H1 (cell line): ENCODE data around the gene GNB1. TPM values are rescaled to one million over a fixed set of nuclear protein-coding genes. Genes with fewer than 3 reads are reported as not detected.

Source experiments
- CTCF ChIA-PET: fragments of 300-600 bp; sonication (Branson Sonifier 250); formaldehyde crosslinking; loops from one replicate; lab custom pipeline; 2021; ENCODE audit not compliant: partially characterized antibody; lab: Charles Lee
- POLR2A ChIA-PET: fragments of 300-600 bp; sonication (Branson Sonifier 250); formaldehyde crosslinking; loops from one replicate; lab custom pipeline; 2021; ENCODE audit warnings: inconsistent platforms; ENCODE audit not compliant: partially characterized antibody; lab: Charles Lee
- DNase-seq, 2 experiments: peaks; one replicate each; pipeline versions ENCODE4 v3.0.0 to v3.0.0-alpha.2; 2010 to 2022; ENCODE audit warnings: low spot score in 2 of 2, low read depth in 1 of 2, mixed read lengths in 1 of 2
- FAIRE-seq: peaks from 2 replicates; lab custom pipeline; 2011; peaks lifted over from hg19 to GRCh38; lab: Jason Lieb, UNC
- H2AFZ ChIP-seq: 2 replicates; pipeline ENCODE4 v1.8.1; 2012; ENCODE audit warnings: low read length, inconsistent platforms
- H2AK5ac ChIP-seq: 2 replicates; pipeline ENCODE4 v1.6.1; 2013; ENCODE audit warnings: low read depth, low read length
- H2BK120ac ChIP-seq: replicated peaks from 2 replicates; pipeline ENCODE3; 2013; ENCODE audit warnings: low read depth, low read length, inconsistent platforms
- H2BK12ac ChIP-seq: 2 replicates; pipeline ENCODE4 v1.6.1; 2013; ENCODE audit warnings: low read depth, low read length
- H2BK15ac ChIP-seq: 2 replicates; pipeline ENCODE4 v1.6.1; 2013; ENCODE audit warnings: low read length
- H2BK20ac ChIP-seq: 2 replicates; pipeline ENCODE4 v1.6.1; 2013; ENCODE audit warnings: low read length
- H2BK5ac ChIP-seq: 2 replicates; pipeline ENCODE4 v1.6.1; 2013; ENCODE audit warnings: low read depth, low read length
- H3K14ac ChIP-seq: 2 replicates; pipeline ENCODE4 v1.6.1; 2013; ENCODE audit warnings: inconsistent platforms; ENCODE audit not compliant: insufficient read length
- H3K18ac ChIP-seq: 2 replicates; pipeline ENCODE4 v1.6.1; 2013; ENCODE audit warnings: low read length; ENCODE audit errors: extremely low read depth
- H3K23ac ChIP-seq: 2 replicates; pipeline ENCODE4 v1.6.1; 2013; ENCODE audit warnings: inconsistent platforms; ENCODE audit not compliant: insufficient read length
- H3K23me2 ChIP-seq: 2 replicates; pipeline ENCODE4 v1.6.1; 2013; ENCODE audit warnings: low read depth, low read length
- H3K27ac ChIP-seq: 2 replicates; pipeline ENCODE4 v1.6.1; 2011; ENCODE audit warnings: low read depth, low read length, inconsistent platforms
- H3K27me3 ChIP-seq, 4 experiments: replicated peaks in 1 of 4; 1 replicate in 1 of 4; 2 replicates in 3 of 4; pipeline versions ENCODE4 v1.6.1 to v1.8.1; 2011 to 2013; ENCODE audit warnings: low read length in 3 of 4, mild to moderate bottlenecking in 3 of 4, inconsistent platforms in 2 of 4, mixed read lengths in 2 of 4, moderate library complexity in 1 of 4; ENCODE audit not compliant: control insufficient read depth in 3 of 4, insufficient read depth in 3 of 4; ENCODE audit errors: extremely low read depth in 1 of 4
- H3K36me3 ChIP-seq, 4 experiments: 2 replicates each; pipeline versions ENCODE4 v1.6.1 to v1.8.1; 2011 to 2013; ENCODE audit warnings: mild to moderate bottlenecking in 4 of 4, low read length in 3 of 4, moderate library complexity in 2 of 4, control low read depth in 1 of 4, inconsistent platforms in 1 of 4; ENCODE audit not compliant: insufficient read depth in 4 of 4, control insufficient read depth in 2 of 4
- H3K4ac ChIP-seq: replicated peaks from 2 replicates; pipeline ENCODE3; 2013; ENCODE audit warnings: low read length, low read depth, mixed read lengths, inconsistent platforms; ENCODE audit not compliant: insufficient read length
- H3K4me1 ChIP-seq, 4 experiments: replicated peaks in 1 of 4; 1 replicate in 1 of 4; 2 replicates in 3 of 4; pipeline versions ENCODE4 v1.6.1 to v1.8.1; 2011 to 2013; ENCODE audit warnings: low read length in 3 of 4, inconsistent platforms in 2 of 4, mixed read lengths in 1 of 4; ENCODE audit not compliant: insufficient read depth in 4 of 4, control insufficient read depth in 3 of 4
- H3K4me2 ChIP-seq, 2 experiments: 2 replicates each; pipeline versions ENCODE4 v1.6.1 to v1.8.1; 2011 to 2013; ENCODE audit warnings: low read depth in 2 of 2, low read length in 2 of 2, control low read depth in 1 of 2, inconsistent platforms in 1 of 2, mild to moderate bottlenecking in 1 of 2; ENCODE audit not compliant: insufficient read depth in 1 of 2
- H3K4me3 ChIP-seq, 4 experiments: fragments of 200-600, 300-600 bp in 1 of 4; sonication (generic), shearing (Covaris generic), sonication (Bioruptor Twin) in 1 of 4; 2 replicates each; pipeline versions ENCODE4 v1.5.1 to v1.8.1; 2011 to 2016; ENCODE audit warnings: low read length in 4 of 4, low read depth in 3 of 4, control low read depth in 2 of 4, inconsistent platforms in 2 of 4, mild to moderate bottlenecking in 2 of 4, mixed read lengths in 1 of 4, moderate library complexity in 1 of 4; ENCODE audit not compliant: insufficient read depth in 2 of 4; ENCODE audit errors: extremely low read depth in 1 of 4
- H3K56ac ChIP-seq: replicated peaks from 2 replicates; pipeline ENCODE3; 2013; ENCODE audit warnings: low read depth, mild to moderate bottlenecking, mixed read lengths, low read length, inconsistent platforms; ENCODE audit not compliant: insufficient read length
- H3K79me1 ChIP-seq: 2 replicates; pipeline ENCODE4 v1.6.1; 2013; ENCODE audit warnings: low read depth, low read length, control low read depth
- H3K79me2 ChIP-seq, 2 experiments: 2 replicates each; pipeline versions ENCODE4 v1.6.1 to v1.8.1; 2012 to 2013; ENCODE audit warnings: low read length in 2 of 2, mild to moderate bottlenecking in 2 of 2, inconsistent platforms in 1 of 2; ENCODE audit not compliant: insufficient read depth in 2 of 2, control insufficient read depth in 1 of 2
- H3K9ac ChIP-seq, 4 experiments: replicated peaks in 1 of 4; 1 replicate in 1 of 4; 2 replicates in 3 of 4; pipeline versions ENCODE4 v1.6.1 to v1.8.1; 2011 to 2013; ENCODE audit warnings: low read depth in 3 of 4, low read length in 3 of 4, control low read depth in 2 of 4, mild to moderate bottlenecking in 2 of 4, moderate library complexity in 2 of 4, inconsistent platforms in 1 of 4; ENCODE audit errors: extremely low read depth in 1 of 4
- H3K9me3 ChIP-seq, 2 experiments: 2 replicates each; pipeline versions ENCODE4 v1.6.1 to v1.8.1; 2012 to 2013; ENCODE audit warnings: mild to moderate bottlenecking in 2 of 2, moderate library complexity in 2 of 2, control low read depth in 1 of 2, inconsistent platforms in 1 of 2, low read depth in 1 of 2, low read length in 1 of 2, mixed read lengths in 1 of 2; ENCODE audit not compliant: insufficient read depth in 2 of 2
- H4K20me1 ChIP-seq, 2 experiments: replicated peaks in 1 of 2; 2 replicates each; pipeline versions ENCODE3 to v1.8.1; 2011 to 2013; ENCODE audit warnings: inconsistent platforms in 2 of 2, low read length in 2 of 2, mild to moderate bottlenecking in 1 of 2; ENCODE audit not compliant: insufficient read depth in 2 of 2, control insufficient read depth in 1 of 2
- H4K5ac ChIP-seq: 2 replicates; pipeline ENCODE4 v1.6.1; 2013; ENCODE audit warnings: low read length, low read depth, mixed read lengths, inconsistent platforms; ENCODE audit not compliant: insufficient read length
- H4K8ac ChIP-seq: 2 replicates; pipeline ENCODE4 v1.8.0; 2013; ENCODE audit warnings: mild to moderate bottlenecking, moderate library complexity, low read length, inconsistent platforms; ENCODE audit not compliant: insufficient read depth; ENCODE audit errors: extremely low read depth
- H4K91ac ChIP-seq: replicated peaks from 2 replicates; pipeline ENCODE3; 2013; ENCODE audit warnings: low read length, mixed read lengths, inconsistent platforms; ENCODE audit not compliant: insufficient read length
- ASH2L ChIP-seq: fragments of 200-600, 300-600 bp; sonication (generic); IDR thresholded peaks from one replicate; pipeline ENCODE4 v1.7.1; 2017; ENCODE audit warnings: low read length
- BRCA1 ChIP-seq: IDR thresholded peaks from 2 replicates; pipeline ENCODE4 v1.6.1; 2012; ENCODE audit warnings: low read depth, low read length, improper control_type of control experiment
- GABPA ChIP-seq: IDR thresholded peaks from 2 replicates; pipeline ENCODE4 v1.6.1; 2011; ENCODE audit warnings: mild to moderate bottlenecking, low read length, moderate library complexity, borderline replicate concordance; ENCODE audit not compliant: insufficient read depth
- SIRT6 ChIP-seq: IDR thresholded peaks from one replicate; pipeline ENCODE4 v1.7.1; 2012; ENCODE audit warnings: low read length, inconsistent platforms
- USF2 ChIP-seq: IDR thresholded peaks from 2 replicates; pipeline ENCODE4 v1.6.1; 2011; ENCODE audit warnings: low read length, improper control_type of control experiment
- YY1 ChIP-seq: IDR thresholded peaks from 2 replicates; pipeline ENCODE4 v1.6.1; 2011; ENCODE audit warnings: low read depth, mild to moderate bottlenecking, low read length
- WGBS, 2 experiments: shearing (Covaris generic) in 1 of 2; methylation state at CpG; one replicate each; pipeline versions ENCODE4 v1.1.6 to v1.1.7; 2013 to 2015; ENCODE audit warnings: low lambda C conversion rate in 2 of 2, mixed read lengths in 2 of 2, inconsistent platforms in 1 of 2, low coverage in 1 of 2, missing lambda C conversion rate in 1 of 2; ENCODE audit not compliant: insufficient replicate concordance in 2 of 2, insufficient coverage in 1 of 2, insufficient read length in 1 of 2; ENCODE audit errors: extremely low coverage in 1 of 2, missing lambda C conversion rate in 1 of 2; 5-methylcytosine and 5-hydroxymethylcytosine counted together
- polyA plus RNA-seq, 7 experiments: library from polyadenylated mRNA; depleted of rRNA in 3 of 7; stranded (reverse) in 5 of 7; unstranded in 2 of 7; fragments of >200 nt in 5 of 7; fragments of 200-250 nt in 2 of 7; gene quantifications; 1 replicate in 5 of 7; 2 replicates in 1 of 7; 4 replicates in 1 of 7; pipeline versions ENCODE4 v1.2.1 to v1.2.3, GENCODE V29; 2011 to 2013; ENCODE audit warnings: missing spikeins in 2 of 7, mixed read lengths in 2 of 7
- total RNA-seq: library from RNA; stranded (reverse); fragmentation: NEBNext Ultra II Directional; extraction: Animal tissue kit (Norgen Biotek cat#: 25700); gene quantifications from 2 replicates; pipeline ENCODE4 v1.2.1, GENCODE V29; 2021

Gene GNB1
- total and polyA plus RNA-seq, 2 of the 8 experiments (the other 6 are each of a cell fraction or from before 2014, with no cell fraction given), result 343 to 382 TPM

GRCh38 chr1:1915911-1916840 is 25.3 kb upstream of the GNB1 start:
- no peak overlapping the region for H3K14ac ChIP-seq
- no peak overlapping the region for H2BK20ac ChIP-seq
- H2AFZ ChIP-seq, result no peak overlapping the region
- H2BK12ac ChIP-seq, result no peak overlapping the region; the same call in 1 of the 2 replicates
- no peaks in the 10 kb centered on the region for H3K9me3 ChIP-seq
- H4K8ac ChIP-seq, result no peak overlapping the region
- no peak overlapping the region for H3K9ac ChIP-seq
- H2BK15ac ChIP-seq, result peak overlapping the region; percentile 46; the same call in 1 of the 2 replicates
- H4K20me1 ChIP-seq, result no peaks in the 10 kb centered on the region
- H2AK5ac ChIP-seq, result no peak overlapping the region
- H3K56ac ChIP-seq, result no peak overlapping the region
- no peaks in the 10 kb centered on the region for H3K36me3 ChIP-seq
- H3K4me2 ChIP-seq, result no peak overlapping the region
- H4K5ac ChIP-seq, result no peak overlapping the region
- H4K91ac ChIP-seq, result no peak overlapping the region
- no peak overlapping the region for H3K18ac ChIP-seq
- H2BK5ac ChIP-seq, result no peak overlapping the region
- H2BK120ac ChIP-seq, result no peak overlapping the region
- no peaks in the 10 kb centered on the region for H3K79me2 ChIP-seq
- 90% methylated on average over 23 of the region's 23 CpGs; no CpG with 5 or more reads in 1 of the 2 experiments for WGBS, 2 experiments
- peaks cover 0 to 19% (median 12%) of the 10 kb centered on the region in 4 experiments; a peak in 6 of 7 replicates for H3K4me1 ChIP-seq
- H3K27ac ChIP-seq, result no peak overlapping the region
- H3K4ac ChIP-seq, result no peak overlapping the region
- TF ChIP-seq SIRT6 (no peak), ASH2L (no peak), YY1 (no peak), BRCA1 (no peak), GABPA (no peak), USF2 (no peak)
- H3K79me1 ChIP-seq, result no peaks in the 10 kb centered on the region
- ChIA-PET CTCF (interaction anchor here (1.0 to 2.9 kb wide), 5 partner anchors 10 to 128 kb away, joined by 3 to 12 read pairs (median 5); no protein-coding TSS in a partner anchor), POLR2A (interaction anchor here (1.1 kb wide), 2 partner anchors 134 to 139 kb away, joined by 3 read pairs; no protein-coding TSS in a partner anchor)
- peaks cover 4% of the 10 kb centered on the region; the same call in 1 of the 2 replicates for H3K23me2 ChIP-seq
- H3K4me3 ChIP-seq, result no peak overlapping the region
- H3K23ac ChIP-seq, result no peak overlapping the region
- H3K27me3 ChIP-seq, result peaks cover 0 to 2% (median under 1%) of the 10 kb centered on the region in 4 experiments; a peak in 2 of 7 replicates
- no peak for DNase-seq
- FAIRE-seq, result no peak
